Peyer's patch (tissue), 4 donors: ENCODE measurements around the gene SLC2A10.

Experiments
- CTCF ChIP-seq, 6 experiments: fragments of 450-650 bp in 4 of 6; fragments of 200-600 bp in 2 of 6; sonication (generic) in 1 of 6; IDR thresholded peaks; one replicate each; pipeline ENCODE4 v1.5.1; 2017 to 2019; ENCODE audit warnings: antibody characterized with exemption in 6 of 6, mild to moderate bottlenecking in 3 of 6, moderate library complexity in 1 of 6
- POLR2A ChIP-seq, 2 donors: fragments of 450-650 bp; IDR thresholded peaks; one replicate each; pipeline ENCODE4 v1.5.1; 2017; ENCODE audit warnings: antibody characterized with exemption in 2 of 2, mild to moderate bottlenecking in 2 of 2, moderate library complexity in 2 of 2

GRCh38 chr20:46694484-46694883 lies 15.0 kb upstream of the SLC2A10 start:
- TF ChIP-seq CTCF (IDR thresholded peaks at IDR 0.05): no peak
- TF ChIP-seq POLR2A (IDR thresholded peaks at IDR 0.05): no peak
